Common myeloid progenitor, CD34-positive (primary cell): ENCODE data around the gene CEP128.

Source experiments
- CTCF ChIA-PET: fragments of 350-600 bp; sonication (Branson Sonifier 250); formaldehyde crosslinking; loops from one replicate; lab custom pipeline; 2021; ENCODE audit warnings: antibody characterized with exemption; lab: Charles Lee
- POLR2A ChIA-PET: fragments of 350-600 bp; sonication (Branson Sonifier 250); formaldehyde crosslinking; loops from one replicate; lab custom pipeline; 2021; ENCODE audit warnings: antibody characterized with exemption; lab: Charles Lee
- DNase-seq, 3 donors: peaks; one replicate each; pipeline versions ENCODE4 v3.0.0 to v3.0.0-alpha.2; 2013
- H3K27ac ChIP-seq, 2 experiments: 1 replicate in 1 of 2; 2 replicates in 1 of 2; pipeline ENCODE4 v1.7.0; 2013; ENCODE audit warnings: inconsistent platforms in 2 of 2, low read length in 2 of 2, mild to moderate bottlenecking in 2 of 2, low read depth in 1 of 2, moderate library complexity in 1 of 2; ENCODE audit not compliant: severe bottlenecking in 2 of 2, insufficient read depth in 1 of 2, poor library complexity in 1 of 2
- H3K27me3 ChIP-seq, 5 experiments: replicated peaks in 2 of 5; 1 replicate in 3 of 5; 2 replicates in 2 of 5; pipeline versions ENCODE4 v1.6.1 to v1.7.0; 2013; ENCODE audit warnings: low read length in 4 of 5, mild to moderate bottlenecking in 2 of 5, moderate library complexity in 2 of 5, inconsistent platforms in 1 of 5; ENCODE audit not compliant: insufficient read depth in 5 of 5, control insufficient read depth in 4 of 5
- H3K36me3 ChIP-seq, 4 experiments: 1 replicate in 2 of 4; 2 replicates in 2 of 4; pipeline versions ENCODE4 v1.6.1 to v1.7.0; 2013; ENCODE audit warnings: low read length in 3 of 4, control low read depth in 1 of 4, mild to moderate bottlenecking in 1 of 4; ENCODE audit not compliant: control insufficient read depth in 4 of 4, insufficient read depth in 4 of 4
- H3K4me1 ChIP-seq, 4 experiments: 1 replicate in 3 of 4; 2 replicates in 1 of 4; pipeline versions ENCODE4 v1.6.1 to v1.7.1; 2013; ENCODE audit warnings: low read length in 3 of 4, mild to moderate bottlenecking in 3 of 4, control low read depth in 1 of 4, inconsistent platforms in 1 of 4, moderate library complexity in 1 of 4; ENCODE audit not compliant: control insufficient read depth in 4 of 4, insufficient read depth in 4 of 4; ENCODE audit errors: control extremely low read depth in 1 of 4
- H3K4me3 ChIP-seq, 7 experiments: 1 replicate in 4 of 7; 2 replicates in 3 of 7; pipeline versions ENCODE4 v1.5.1 to v1.7.0; 2013; ENCODE audit warnings: mild to moderate bottlenecking in 7 of 7, low read length in 6 of 7, moderate library complexity in 6 of 7, inconsistent platforms in 2 of 7, low read depth in 2 of 7, control low read depth in 1 of 7; ENCODE audit not compliant: insufficient read depth in 4 of 7, control insufficient read depth in 1 of 7; ENCODE audit errors: extremely low read depth in 1 of 7
- H3K9me3 ChIP-seq, 5 experiments: 1 replicate in 4 of 5; 2 replicates in 1 of 5; pipeline versions ENCODE4 v1.6.1 to v1.7.1; 2013; ENCODE audit warnings: low read length in 4 of 5, mild to moderate bottlenecking in 2 of 5, inconsistent platforms in 1 of 5, low read depth in 1 of 5, moderate library complexity in 1 of 5; ENCODE audit not compliant: control insufficient read depth in 4 of 5, insufficient read depth in 2 of 5; ENCODE audit errors: control extremely low read depth in 1 of 5
- WGBS: methylation state at CpG from one replicate; pipeline ENCODE4 v1.1.5; 2013; ENCODE audit not compliant: insufficient coverage; 5-methylcytosine and 5-hydroxymethylcytosine counted together

CEP128 gene

GRCh38 chr14:80602946-80603345 lies 338.6 kb downstream of the CEP128 start:
- Histone ChIP-seq H3K36me3 (no peaks in the 10 kb centered on the region), H3K27me3 (no peaks in the 10 kb centered on the region), H3K9me3 (no peaks in the 10 kb centered on the region), H3K4me1 (no peaks in the 10 kb centered on the region), H3K27ac (no peak overlapping the region), H3K4me3 (no peak overlapping the region)
- POLR2A ChIA-PET, result no interaction called here
- no peak for DNase-seq
- WGBS, result no CpG with 5 or more reads among the region's 1 CpG
- CTCF ChIA-PET, result no interaction called here

GRCh38 chr14:80587096-80587724 lies 354.3 kb downstream of the CEP128 start:
- ChIA-PET CTCF (no interaction called here), POLR2A (no interaction called here)
- Histone ChIP-seq H3K9me3 (peaks cover 0 to 3% (median 1%) of the 10 kb centered on the region in 5 experiments), H3K27ac (no peak overlapping the region), H3K4me3 (no peak overlapping the region), H3K27me3 (no peaks in the 10 kb centered on the region), H3K4me1 (no peaks in the 10 kb centered on the region), H3K36me3 (no peaks in the 10 kb centered on the region)
- 75% methylated on average over 2 of the region's 3 CpGs for WGBS
- DNase-seq, result peak; percentile 4 to 27 (median 21)

GRCh38 chr14:80586131-80586530 lies 355.4 kb downstream of the CEP128 start:
- ChIA-PET POLR2A (no interaction called here), CTCF (no interaction called here)
- Histone ChIP-seq H3K36me3 (no peaks in the 10 kb centered on the region), H3K4me1 (no peaks in the 10 kb centered on the region), H3K4me3 (no peak overlapping the region), H3K27ac (no peak overlapping the region), H3K27me3 (no peaks in the 10 kb centered on the region), H3K9me3 (peaks cover 0 to 1% (median 0%) of the 10 kb centered on the region in 5 experiments)
- no peak for DNase-seq
- 100% methylated on average over 1 of the region's 1 CpG for WGBS

- Histone ChIP-seq H3K27me3 (no peaks in the 10 kb centered on the region), H3K4me1 (no peaks in the 10 kb centered on the region), H3K4me3 (no peak overlapping the region), H3K36me3 (no peaks in the 10 kb centered on the region), H3K27ac (no peak overlapping the region), H3K9me3 (peaks cover 0 to 1% (median 0%) of the 10 kb centered on the region in 5 experiments)
- WGBS, result no CpG with 5 or more reads among the region's 1 CpG
- ChIA-PET CTCF (no interaction called here), POLR2A (no interaction called here)
- DNase-seq, result no peak
Measured at GRCh38 chr14:80585506-80585835, 356.1 kb downstream of the CEP128 start.

DNA sequence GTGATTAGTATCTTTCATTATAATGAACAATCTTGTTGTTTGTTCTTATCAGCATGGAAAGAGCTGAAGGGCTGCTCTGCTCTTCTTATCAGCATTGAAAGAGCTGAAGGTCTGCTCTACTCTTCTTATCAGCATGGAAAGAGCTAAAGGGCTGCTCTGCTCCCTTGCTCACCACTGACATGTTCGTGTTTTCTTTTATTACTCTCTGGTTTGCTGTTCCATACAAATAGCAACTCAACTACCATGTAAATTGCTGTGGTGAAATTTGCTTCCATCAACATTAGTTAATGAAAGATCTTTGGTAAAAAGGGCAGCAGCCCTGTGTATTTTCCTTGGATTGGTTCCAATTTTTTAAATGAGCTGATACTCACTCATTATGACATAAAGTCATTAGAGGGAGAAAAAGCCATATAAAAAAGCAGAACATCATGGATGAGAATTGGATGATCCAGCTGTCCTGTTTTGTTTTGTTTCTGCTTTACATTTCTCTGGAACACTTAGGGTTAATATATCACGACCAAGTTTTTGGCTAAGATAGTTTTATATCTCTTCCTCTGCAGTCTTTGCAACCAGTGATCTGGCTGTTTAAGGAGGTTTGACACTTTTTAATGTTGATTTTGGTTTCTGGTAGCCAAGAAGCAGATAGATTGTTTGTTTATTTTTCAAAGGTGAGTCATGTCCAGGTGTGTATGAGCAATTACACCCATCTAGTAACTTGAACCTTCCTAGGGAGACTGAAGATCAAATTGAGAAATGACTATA lies 356.6 kb downstream of the CEP128 start:
- DNase-seq, result no peak
- H3K4me1 ChIP-seq, result no peaks in the 10 kb centered on the region
- no peaks in the 10 kb centered on the region for H3K36me3 ChIP-seq
- H3K27ac ChIP-seq, result no peak overlapping the region
- POLR2A ChIA-PET, result no interaction called here
- CTCF ChIA-PET, result no interaction called here
- peaks cover 0 to 1% (median 0%) of the 10 kb centered on the region in 5 experiments for H3K9me3 ChIP-seq
- no peak overlapping the region for H3K4me3 ChIP-seq
- WGBS, result no CpG with 5 or more reads among the region's 2 CpGs
- no peaks in the 10 kb centered on the region for H3K27me3 ChIP-seq

DNA sequence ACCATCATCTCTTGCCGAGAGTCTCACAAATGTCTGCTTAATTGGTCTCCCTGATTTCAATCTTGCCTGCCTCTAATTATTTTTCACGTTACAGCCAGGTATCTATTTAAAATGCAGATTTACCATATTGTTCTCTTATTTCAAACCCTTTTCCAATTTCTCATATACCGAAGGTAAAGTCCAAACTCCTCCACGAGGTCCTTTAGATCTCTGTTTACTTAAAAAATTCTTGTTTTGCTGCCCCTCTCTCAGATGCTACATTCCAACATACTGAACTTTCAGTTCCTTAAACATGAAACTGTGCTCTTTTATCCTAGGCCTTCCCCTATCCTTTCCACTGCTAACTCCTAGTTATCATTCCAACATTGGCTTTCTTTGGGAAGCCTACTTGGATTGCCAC lies 363.9 kb downstream of the CEP128 start:
- Histone ChIP-seq H3K36me3 (no peaks in the 10 kb centered on the region), H3K4me1 (no peaks in the 10 kb centered on the region), H3K4me3 (no peak overlapping the region), H3K27ac (no peak overlapping the region), H3K9me3 (peaks cover 0 to 1% (median 0%) of the 10 kb centered on the region in 5 experiments), H3K27me3 (no peaks in the 10 kb centered on the region)
- WGBS, result 97% methylated on average over 4 of the region's 4 CpGs
- ChIA-PET POLR2A (no interaction called here), CTCF (no interaction called here)
- no peak for DNase-seq

GRCh38 chr14:80576401-80576800 lies 365.1 kb downstream of the CEP128 start:
- Histone ChIP-seq H3K36me3 (no peaks in the 10 kb centered on the region), H3K27me3 (no peaks in the 10 kb centered on the region), H3K9me3 (no peaks in the 10 kb centered on the region), H3K4me1 (no peaks in the 10 kb centered on the region), H3K4me3 (no peak overlapping the region), H3K27ac (no peak overlapping the region)
- no CpG with 5 or more reads among the region's 3 CpGs for WGBS
- POLR2A ChIA-PET, result no interaction called here
- CTCF ChIA-PET, result interaction anchor here (0.7 kb wide), 1 partner anchor 373 kb away, joined by 3 read pairs; no protein-coding TSS in a partner anchor
- DNase-seq, result no peak
